Upper lobe of left lung (tissue), 6 donors: ENCODE measurements around the gene HMGXB3. TPM values are rescaled to one million over a fixed set of nuclear protein-coding genes. Genes with fewer than 3 reads are reported as not detected.

Source experiments
- ATAC-seq, 2 donors: fragments of 200-7000 bp; cut with Tn5 transposase; one replicate each; pipeline ENCODE4 v1.9.1; 2022; ENCODE audit warnings: mild to moderate bottlenecking in 2 of 2, moderate library complexity in 2 of 2; ENCODE audit not compliant: low FRiP score in 2 of 2
- DNase-seq, 2 donors: peaks; one replicate each; pipeline ENCODE4 v3.0.0-alpha.2; 2019 to 2020
- H3K27ac ChIP-seq, 4 donors: fragments of 200-600 bp; sonication (generic); one replicate each; pipeline ENCODE4 v1.5.1; 2016 to 2019
- H3K27me3 ChIP-seq, 4 donors: fragments of 200-600 bp; sonication (generic); one replicate each; pipeline ENCODE4 v1.5.1; 2017 to 2019
- H3K36me3 ChIP-seq, 4 donors: fragments of 200-600 bp; sonication (generic); one replicate each; pipeline ENCODE4 v1.5.1; 2016 to 2019
- H3K4me1 ChIP-seq, 4 donors: fragments of 200-600 bp; sonication (generic); one replicate each; pipeline ENCODE4 v1.5.1; 2018 to 2019
- H3K4me3 ChIP-seq, 4 donors: fragments of 200-600 bp; sonication (generic); one replicate each; pipeline ENCODE4 v1.5.1; 2017 to 2019; ENCODE audit warnings: mild to moderate bottlenecking in 2 of 4, moderate library complexity in 1 of 4
- H3K9me3 ChIP-seq, 4 donors: fragments of 200-600 bp; sonication (generic); one replicate each; pipeline ENCODE4 v1.5.1; 2018 to 2019
- EP300 ChIP-seq, 4 donors: sonication (generic); formaldehyde crosslinking; IDR thresholded peaks; one replicate each; pipeline ENCODE4 v1.5.1; 2017; ENCODE audit warnings: antibody characterized with exemption in 4 of 4, control low read depth in 2 of 4
- POLR2A ChIP-seq, 4 donors: fragments of 450-650 bp; IDR thresholded peaks; one replicate each; pipeline ENCODE4 v1.5.1; 2016 to 2017; ENCODE audit warnings: antibody characterized with exemption in 4 of 4, mild to moderate bottlenecking in 2 of 4
- POLR2AphosphoS5 ChIP-seq, 2 donors: sonication (generic); formaldehyde crosslinking; IDR thresholded peaks; one replicate each; pipeline ENCODE4 v1.5.1; 2017; ENCODE audit warnings: antibody characterized with exemption in 2 of 2
- WGBS, 2 donors: methylation state at CpG; one replicate each; pipeline ENCODE4 v1.1.5; 2017 to 2018; 5-methylcytosine and 5-hydroxymethylcytosine counted together
- total RNA-seq, 6 donors: library from RNA; depleted of rRNA in 4 of 6; stranded (reverse); fragments of >200 nt in 4 of 6; gene quantifications; one replicate each; pipeline versions ENCODE4 v1.1.0 to v1.2.1, GENCODE V29; 2016 to 2021
- TF ChIP-seq, protein P1 (sequence below), 6 experiments: fragments of 450-650 bp in 4 of 6; fragments of 200-600 bp in 2 of 6; sonication (generic) in 2 of 6; IDR thresholded peaks; one replicate each; pipeline ENCODE4 v1.5.1; 2016 to 2019; ENCODE audit warnings: antibody characterized with exemption in 6 of 6
- donor health status: DM: no; HTN: no; CAD: no; lungs with moderate emphysema.
- donor health status: DM: no; HTN: yes; CAD: no; lungs with severe emphysema.

The HMGXB3 gene
- total RNA-seq, 6 donors from 2014 or later = 29.6 to 71.2 (median 41.0) TPM

- Histone ChIP-seq H3K4me1 (peaks cover 5 to 17% (median 6%) of the 10 kb centered on the region in 4 donors), H3K9me3 (no peaks in the 10 kb centered on the region), H3K27me3 (no peaks in the 10 kb centered on the region), H3K4me3 (no peak overlapping the region), H3K27ac (no peak overlapping the region), H3K36me3 (no peaks in the 10 kb centered on the region)
- ATAC-seq (no peak), DNase-seq (no peak)
- 87 to 94% methylated on average over 6 to 8 of the region's 8 CpGs for WGBS, 2 donors
- TF ChIP-seq, protein P1, sequence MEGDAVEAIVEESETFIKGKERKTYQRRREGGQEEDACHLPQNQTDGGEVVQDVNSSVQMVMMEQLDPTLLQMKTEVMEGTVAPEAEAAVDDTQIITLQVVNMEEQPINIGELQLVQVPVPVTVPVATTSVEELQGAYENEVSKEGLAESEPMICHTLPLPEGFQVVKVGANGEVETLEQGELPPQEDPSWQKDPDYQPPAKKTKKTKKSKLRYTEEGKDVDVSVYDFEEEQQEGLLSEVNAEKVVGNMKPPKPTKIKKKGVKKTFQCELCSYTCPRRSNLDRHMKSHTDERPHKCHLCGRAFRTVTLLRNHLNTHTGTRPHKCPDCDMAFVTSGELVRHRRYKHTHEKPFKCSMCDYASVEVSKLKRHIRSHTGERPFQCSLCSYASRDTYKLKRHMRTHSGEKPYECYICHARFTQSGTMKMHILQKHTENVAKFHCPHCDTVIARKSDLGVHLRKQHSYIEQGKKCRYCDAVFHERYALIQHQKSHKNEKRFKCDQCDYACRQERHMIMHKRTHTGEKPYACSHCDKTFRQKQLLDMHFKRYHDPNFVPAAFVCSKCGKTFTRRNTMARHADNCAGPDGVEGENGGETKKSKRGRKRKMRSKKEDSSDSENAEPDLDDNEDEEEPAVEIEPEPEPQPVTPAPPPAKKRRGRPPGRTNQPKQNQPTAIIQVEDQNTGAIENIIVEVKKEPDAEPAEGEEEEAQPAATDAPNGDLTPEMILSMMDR (IDR thresholded peaks at IDR 0.05) = no peak
These were observed 77.7 kb downstream of the HMGXB3 start for GRCh38 chr5:150077996-150078801.

- ATAC-seq (no peak), DNase-seq (no peak)
- Histone ChIP-seq H3K4me3 (no peak overlapping the region), H3K4me1 (peaks cover 5 to 17% (median 6%) of the 10 kb centered on the region in 4 donors), H3K27me3 (no peaks in the 10 kb centered on the region), H3K9me3 (no peaks in the 10 kb centered on the region), H3K27ac (no peak overlapping the region), H3K36me3 (no peaks in the 10 kb centered on the region)
- TF ChIP-seq, protein P1 (IDR thresholded peaks at IDR 0.05) = no peak
- no peak for TF ChIP-seq POLR2AphosphoS5 (IDR thresholded peaks at IDR 0.05)
- TF ChIP-seq POLR2A (IDR thresholded peaks at IDR 0.05) = no peak
- WGBS, 2 donors = 91 to 92% methylated on average over 7 of the region's 7 CpGs
These were observed 78.5 kb downstream of the HMGXB3 start for GRCh38 chr5:150078802-150079689.

DNA sequence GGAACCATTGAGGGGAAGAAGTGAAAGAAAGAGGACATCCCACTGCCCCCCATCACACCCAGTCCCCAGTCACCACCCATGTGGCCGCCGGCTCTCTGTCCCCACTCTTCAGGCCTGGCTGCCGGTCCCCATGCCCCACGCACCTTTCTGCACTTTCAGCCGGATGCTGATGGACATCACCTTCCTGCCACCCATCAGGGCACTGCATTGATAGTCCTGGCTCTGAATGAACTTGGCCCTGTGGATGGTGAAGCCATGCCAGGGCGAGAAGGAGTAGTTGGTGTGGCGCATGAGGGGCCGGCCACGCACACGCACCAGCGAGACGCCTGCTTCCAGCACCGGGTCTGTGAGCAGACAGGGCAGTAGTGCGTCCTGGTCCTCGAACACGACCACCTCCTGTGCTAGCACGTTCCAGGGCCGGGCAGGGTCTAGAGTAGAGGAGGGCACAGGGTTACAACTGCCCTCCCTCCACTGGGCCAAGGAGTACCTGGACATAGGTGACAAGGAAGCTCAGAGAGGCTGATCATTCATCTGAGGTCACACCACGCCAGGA is 79.4 kb downstream of the HMGXB3 start:
- 94% methylated on average over 19 of the region's 19 CpGs for WGBS, 2 donors
- Histone ChIP-seq H3K27me3 (no peaks in the 10 kb centered on the region), H3K4me3 (no peak overlapping the region), H3K36me3 (no peaks in the 10 kb centered on the region), H3K4me1 (peaks cover 5 to 17% (median 6%) of the 10 kb centered on the region in 4 donors), H3K27ac (no peak overlapping the region), H3K9me3 (no peaks in the 10 kb centered on the region)
- no peak for ATAC-seq
- DNase-seq = no peak
- no peak for TF ChIP-seq POLR2AphosphoS5 (IDR thresholded peaks at IDR 0.05)
- TF ChIP-seq EP300 (IDR thresholded peaks at IDR 0.05) = no peak
- TF ChIP-seq POLR2A (IDR thresholded peaks at IDR 0.05) = no peak
- TF ChIP-seq, protein P1 (IDR thresholded peaks at IDR 0.05) = no peak

DNA sequence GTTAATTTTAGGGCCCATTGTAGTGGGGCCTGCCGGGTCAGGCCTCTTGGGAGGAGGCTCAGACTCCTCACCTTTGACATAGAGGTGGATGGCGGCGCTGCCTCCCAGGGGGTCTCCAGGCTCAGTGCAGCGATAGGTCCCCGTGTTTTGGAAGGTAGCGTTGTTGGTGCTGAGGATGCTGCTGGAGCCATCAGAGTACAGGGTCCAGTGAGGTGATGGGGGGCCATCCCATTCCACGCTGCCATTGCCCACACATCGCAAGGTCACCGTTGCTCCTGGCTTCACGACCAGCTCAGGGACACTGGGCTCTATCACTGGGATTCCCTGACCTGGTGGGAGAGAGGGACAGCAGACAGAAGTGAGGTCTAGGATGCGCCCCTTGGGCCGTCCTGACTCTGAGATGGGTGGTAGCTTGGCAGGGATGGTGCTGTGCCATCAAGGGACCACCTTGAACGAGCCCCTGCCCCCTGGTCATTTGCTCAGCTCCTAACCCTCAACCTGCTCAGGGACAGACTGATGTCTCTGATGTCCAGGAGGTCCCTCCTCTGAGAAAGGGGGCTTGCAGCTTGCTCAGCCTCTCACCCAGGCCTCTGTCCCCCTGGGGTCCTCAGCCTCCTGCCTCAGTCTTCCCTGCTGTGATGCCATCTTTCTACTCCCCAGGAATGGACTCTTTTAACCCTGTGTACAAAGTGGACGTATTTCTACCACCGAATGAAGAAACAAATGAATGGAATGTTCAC is 80.3 kb downstream of the HMGXB3 start:
- DNase-seq (no peak), ATAC-seq (no peak)
- Histone ChIP-seq H3K4me3 (no peak overlapping the region), H3K27me3 (no peaks in the 10 kb centered on the region), H3K27ac (no peak overlapping the region), H3K9me3 (no peaks in the 10 kb centered on the region), H3K4me1 (peaks cover 5 to 17% (median 6%) of the 10 kb centered on the region in 4 donors), H3K36me3 (no peaks in the 10 kb centered on the region)
- TF ChIP-seq EP300 (IDR thresholded peaks at IDR 0.05) (no peak), POLR2AphosphoS5 (IDR thresholded peaks at IDR 0.05) (no peak), POLR2A (IDR thresholded peaks at IDR 0.05) (no peak)
- TF ChIP-seq, protein P1 (IDR thresholded peaks at IDR 0.05) = no peak
- WGBS, 2 donors = 85 to 86% methylated on average over 11 to 15 of the region's 15 CpGs
